ENCODE results near the gene NT5DC3.

DNA sequence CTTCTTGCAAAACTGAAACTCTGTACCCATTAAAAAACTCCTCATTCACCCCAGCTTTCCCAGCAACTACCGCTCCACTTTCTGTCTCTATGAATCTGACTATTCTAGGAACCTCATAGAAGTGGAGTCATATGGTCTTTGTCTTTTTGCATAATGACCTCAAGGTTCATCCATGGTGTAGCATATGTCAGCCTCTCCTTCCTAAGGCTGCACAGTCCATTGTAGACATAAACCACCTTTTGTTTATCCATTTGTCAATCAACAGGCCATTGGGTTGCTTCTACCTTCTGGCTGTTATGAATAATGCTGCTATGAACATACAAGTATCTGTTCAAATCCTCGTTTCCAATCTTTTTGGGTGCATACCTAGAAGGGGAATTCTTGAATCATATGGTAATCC is 21.1 kb downstream of the NT5DC3 start:
- TF ChIP-seq, protein P1, sequence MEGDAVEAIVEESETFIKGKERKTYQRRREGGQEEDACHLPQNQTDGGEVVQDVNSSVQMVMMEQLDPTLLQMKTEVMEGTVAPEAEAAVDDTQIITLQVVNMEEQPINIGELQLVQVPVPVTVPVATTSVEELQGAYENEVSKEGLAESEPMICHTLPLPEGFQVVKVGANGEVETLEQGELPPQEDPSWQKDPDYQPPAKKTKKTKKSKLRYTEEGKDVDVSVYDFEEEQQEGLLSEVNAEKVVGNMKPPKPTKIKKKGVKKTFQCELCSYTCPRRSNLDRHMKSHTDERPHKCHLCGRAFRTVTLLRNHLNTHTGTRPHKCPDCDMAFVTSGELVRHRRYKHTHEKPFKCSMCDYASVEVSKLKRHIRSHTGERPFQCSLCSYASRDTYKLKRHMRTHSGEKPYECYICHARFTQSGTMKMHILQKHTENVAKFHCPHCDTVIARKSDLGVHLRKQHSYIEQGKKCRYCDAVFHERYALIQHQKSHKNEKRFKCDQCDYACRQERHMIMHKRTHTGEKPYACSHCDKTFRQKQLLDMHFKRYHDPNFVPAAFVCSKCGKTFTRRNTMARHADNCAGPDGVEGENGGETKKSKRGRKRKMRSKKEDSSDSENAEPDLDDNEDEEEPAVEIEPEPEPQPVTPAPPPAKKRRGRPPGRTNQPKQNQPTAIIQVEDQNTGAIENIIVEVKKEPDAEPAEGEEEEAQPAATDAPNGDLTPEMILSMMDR (IDR thresholded peaks at IDR 0.05), result no peak
- no peak for TF ChIP-seq POLR2A (IDR thresholded peaks at IDR 0.05)
